Lower leg skin (tissue), 3 donors: ENCODE data around the gene ATP6V0A1.

Experiments used
- CTCF ChIP-seq, 3 donors: fragments of 450-650 bp; IDR thresholded peaks; one replicate each; pipeline ENCODE4 v1.5.1; 2016; ENCODE audit warnings: antibody characterized with exemption in 3 of 3, mild to moderate bottlenecking in 3 of 3, moderate library complexity in 2 of 3
- POLR2A ChIP-seq, 2 donors: fragments of 450-650 bp; IDR thresholded peaks; one replicate each; pipeline ENCODE4 v1.6.1; 2016 to 2017; ENCODE audit warnings: antibody characterized with exemption in 2 of 2, mild to moderate bottlenecking in 1 of 2, moderate library complexity in 1 of 2

GRCh38 chr17:42463976-42464400 is 5.3 kb downstream of the ATP6V0A1 start:
- no peak for TF ChIP-seq CTCF (IDR thresholded peaks at IDR 0.05)
- no peak for TF ChIP-seq POLR2A (IDR thresholded peaks at IDR 0.05)
